IPS-11a (cell line): ENCODE measurements around the gene IRX5.

Source experiments
- H3K4me3 ChIP-seq: one replicate; pipeline ENCODE4 v1.5.1; 2013; ENCODE audit warnings: low read depth, low read length, control low read depth

Gene IRX5

DNA sequence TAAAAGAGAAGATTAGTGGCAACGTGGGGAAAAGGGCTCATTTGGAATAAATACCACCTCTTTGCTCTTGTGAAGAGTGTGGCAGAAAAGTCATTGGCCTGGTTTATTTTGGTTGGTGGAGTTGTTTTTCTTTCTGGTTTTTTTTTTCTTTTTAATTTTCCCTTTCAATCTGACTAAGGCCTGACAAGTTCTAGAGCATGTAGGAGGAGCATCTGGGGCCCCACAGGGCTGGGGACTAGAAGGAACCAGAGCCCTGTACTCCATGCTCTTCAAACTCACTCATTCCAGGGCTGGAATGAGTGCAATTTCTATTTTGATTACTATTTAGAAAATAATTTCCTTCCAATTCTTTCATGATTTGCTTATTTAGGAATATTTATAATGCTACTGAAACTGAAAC, 13.3 kb downstream of the IRX5 start:
- H3K4me3 ChIP-seq, result no peak overlapping the region

DNA sequence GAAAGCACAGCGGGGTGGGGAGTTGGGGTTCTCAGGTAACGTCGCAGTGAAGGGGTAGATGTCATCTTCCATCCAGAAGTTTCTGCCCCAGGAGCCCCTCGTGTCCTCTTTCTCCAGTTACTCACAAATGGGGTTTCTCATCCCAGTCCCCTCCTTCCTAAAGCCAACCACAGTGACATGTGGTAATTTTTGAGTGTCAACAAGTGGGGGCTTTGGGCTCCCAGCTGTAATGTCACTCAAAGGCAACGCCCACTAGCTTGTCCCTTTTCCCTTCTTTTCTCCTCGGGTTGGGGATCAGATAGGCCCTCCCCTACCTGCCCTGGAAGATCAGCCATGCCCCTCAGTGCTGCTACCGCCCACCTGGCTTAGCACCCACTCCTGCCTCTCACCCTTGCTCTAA, 14.4 kb downstream of the IRX5 start:
- no peak overlapping the region for H3K4me3 ChIP-seq

DNA sequence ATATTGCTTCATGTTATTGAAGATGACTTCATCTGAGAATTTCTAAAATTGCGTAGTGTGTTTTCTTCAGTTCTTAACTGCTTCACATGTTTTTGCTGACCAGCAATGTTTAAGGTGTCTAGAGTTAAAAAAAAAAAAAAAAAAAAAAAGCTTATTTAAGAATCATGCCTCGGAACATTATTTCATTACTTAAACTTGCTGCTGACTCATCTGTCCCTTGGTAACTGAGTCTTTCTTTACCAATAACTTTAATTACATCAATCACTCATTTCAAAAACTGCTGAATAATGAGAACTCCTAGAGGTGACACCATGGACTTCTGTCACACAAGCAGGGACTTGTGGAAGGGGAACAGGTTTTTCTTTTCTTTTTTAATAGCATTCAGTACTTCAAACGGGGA, 16.2 kb downstream of the IRX5 start:
- H3K4me3 ChIP-seq, result no peak overlapping the region

DNA sequence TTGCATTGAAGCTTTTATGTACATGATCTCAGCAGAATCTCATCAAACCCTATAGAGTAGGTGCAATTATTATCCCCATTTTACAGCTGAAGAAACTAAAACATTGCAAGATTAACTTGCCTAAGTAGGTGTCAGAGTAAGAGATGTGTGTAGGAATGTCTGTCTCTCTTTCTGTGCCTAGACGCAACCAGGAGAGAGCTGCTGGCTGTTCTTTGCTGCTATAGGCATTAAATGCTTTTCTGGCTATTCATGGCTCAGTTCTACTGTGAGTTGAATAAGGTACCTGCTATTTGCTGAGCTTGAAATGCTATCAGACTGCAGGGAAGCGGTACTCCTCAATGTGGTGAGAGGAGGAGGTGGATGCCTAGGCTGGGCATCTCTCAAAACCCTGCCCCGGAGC, 17.0 kb downstream of the IRX5 start:
- H3K4me3 ChIP-seq, result no peak overlapping the region

DNA sequence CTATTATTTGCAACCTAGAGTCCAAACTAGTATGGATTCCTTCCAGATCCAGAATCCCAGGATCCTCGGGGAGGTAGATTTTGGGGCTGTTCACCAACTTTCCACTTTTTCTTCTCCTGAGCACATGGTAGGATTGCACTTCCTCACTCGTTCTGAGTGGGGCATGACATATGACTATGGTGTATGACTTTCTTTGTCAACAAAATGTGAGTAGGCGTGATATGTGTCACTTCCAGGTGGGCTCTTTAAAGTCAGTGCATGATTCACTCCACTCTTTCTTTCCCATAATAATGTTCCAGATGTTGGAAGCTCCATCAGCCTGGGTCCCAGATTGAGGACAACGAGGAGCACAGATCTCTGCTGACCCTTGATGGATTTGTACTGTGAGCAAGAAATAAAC, 21.5 kb downstream of the IRX5 start:
- no peak overlapping the region for H3K4me3 ChIP-seq

DNA sequence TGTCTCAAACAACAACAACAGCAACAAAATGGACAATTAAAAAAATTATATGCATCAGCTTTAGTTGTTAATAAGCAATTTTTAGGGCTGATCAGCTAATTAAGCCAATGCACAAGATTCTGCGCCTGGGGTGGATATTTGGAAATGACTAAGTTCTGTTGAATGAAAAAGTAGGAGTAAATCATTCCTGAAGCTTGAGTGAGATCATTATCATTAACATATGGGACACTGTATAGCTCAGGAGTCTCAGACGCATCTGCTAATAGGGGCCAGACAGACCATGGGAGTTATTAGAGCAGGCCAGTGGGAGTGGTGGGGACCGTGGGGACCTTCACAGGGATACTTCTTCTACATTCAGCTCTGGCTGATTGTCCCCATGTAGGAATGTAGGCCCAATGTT, 22.8 kb downstream of the IRX5 start:
- H3K4me3 ChIP-seq, result no peak overlapping the region

DNA sequence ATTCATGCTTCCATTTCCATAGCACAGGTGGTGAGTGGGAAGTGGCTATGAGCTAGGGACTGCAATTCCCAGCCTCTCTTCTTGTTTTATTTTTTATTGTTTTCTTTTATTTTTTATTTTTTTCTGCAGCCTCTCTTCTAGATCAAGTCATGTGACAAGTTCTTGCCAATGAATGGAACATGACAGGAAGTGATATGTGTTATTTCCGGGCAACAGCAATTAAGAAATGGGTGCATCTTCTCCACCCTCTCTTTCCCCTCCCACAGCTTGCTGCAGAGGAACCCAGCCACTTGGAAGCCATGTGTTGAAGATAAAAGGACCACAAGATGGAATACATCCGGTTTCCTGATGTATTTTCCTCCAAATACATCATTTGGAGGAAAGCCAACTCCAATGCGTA, 23.6 kb downstream of the IRX5 start:
- no peak overlapping the region for H3K4me3 ChIP-seq

DNA sequence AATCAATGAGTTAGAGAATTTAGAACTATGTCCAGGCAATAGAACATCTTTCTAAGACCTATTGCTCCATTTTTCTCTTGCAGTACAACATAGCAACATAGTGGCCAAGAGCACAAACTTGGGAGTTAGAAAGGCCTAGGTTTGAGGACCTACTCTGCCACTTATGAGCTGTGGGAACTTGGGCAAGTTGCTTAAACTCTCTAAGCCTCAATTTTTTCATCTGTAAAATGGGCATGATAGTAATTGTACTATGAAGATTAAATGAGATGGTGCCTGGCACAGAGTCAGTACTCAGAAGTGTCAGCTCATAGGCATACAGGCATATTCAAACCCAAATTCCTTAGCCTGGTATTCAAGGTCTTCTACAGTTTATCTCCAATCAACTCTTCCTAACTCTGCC, 25.1 kb downstream of the IRX5 start:
- H3K4me3 ChIP-seq, result no peak overlapping the region

DNA sequence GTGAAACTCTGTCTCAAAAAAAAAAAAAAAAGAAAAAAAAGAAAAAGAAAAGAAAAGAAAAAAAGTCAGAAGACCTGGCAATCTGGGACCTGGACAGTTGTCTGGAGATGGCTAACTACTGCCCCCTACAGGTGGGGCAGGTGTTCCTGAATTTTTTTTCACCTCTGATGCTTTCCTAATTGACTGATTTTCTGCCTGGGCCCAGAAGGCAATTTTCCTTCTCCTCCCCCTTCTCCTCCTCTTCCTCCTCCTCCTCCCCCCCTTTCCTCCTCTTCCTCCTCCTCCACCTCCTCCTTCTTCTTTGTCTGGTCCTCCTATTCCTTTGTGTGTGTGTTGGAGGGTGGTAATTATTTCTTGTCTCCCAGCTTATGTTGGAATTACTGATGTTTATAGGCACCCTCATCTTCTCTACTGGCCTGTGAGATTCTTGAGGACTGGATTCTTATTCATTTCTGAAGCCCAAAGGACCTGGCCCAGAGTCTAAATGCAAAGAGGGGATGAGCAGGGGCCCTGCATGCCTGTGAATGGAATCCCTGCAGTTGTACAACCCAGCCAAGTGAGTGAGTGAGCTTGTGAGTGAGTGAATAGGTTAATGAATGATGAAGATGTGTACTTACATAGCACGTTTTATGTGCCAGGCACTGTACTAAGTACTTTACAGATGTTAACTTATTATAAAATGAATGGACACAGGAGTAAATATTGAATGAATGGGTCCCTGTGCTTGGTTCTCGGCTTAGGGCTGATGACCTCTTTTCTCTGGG, 26.9 kb downstream of the IRX5 start:
- no peak overlapping the region for H3K4me3 ChIP-seq

DNA sequence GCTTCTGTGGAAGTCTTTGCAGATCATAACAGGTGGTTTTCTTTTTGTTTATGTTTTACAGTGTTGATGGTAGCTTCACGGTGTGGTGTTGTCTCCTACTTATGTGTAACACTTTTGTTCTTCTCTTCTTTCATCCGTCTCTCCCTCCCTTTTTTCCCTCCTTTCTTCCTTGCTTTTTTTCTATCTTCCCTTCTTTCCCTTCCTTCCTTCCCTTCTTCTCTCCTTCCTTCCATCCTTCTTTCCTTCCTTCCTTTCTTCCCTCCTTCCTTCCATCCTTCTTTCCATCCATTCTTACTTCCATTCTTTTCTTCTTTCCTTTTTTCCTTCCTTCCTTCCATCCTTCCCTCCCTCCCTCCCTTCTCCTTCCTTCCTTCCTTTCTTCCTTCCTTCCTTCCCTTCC, 31.4 kb downstream of the IRX5 start:
- H3K4me3 ChIP-seq, result no peak overlapping the region

DNA sequence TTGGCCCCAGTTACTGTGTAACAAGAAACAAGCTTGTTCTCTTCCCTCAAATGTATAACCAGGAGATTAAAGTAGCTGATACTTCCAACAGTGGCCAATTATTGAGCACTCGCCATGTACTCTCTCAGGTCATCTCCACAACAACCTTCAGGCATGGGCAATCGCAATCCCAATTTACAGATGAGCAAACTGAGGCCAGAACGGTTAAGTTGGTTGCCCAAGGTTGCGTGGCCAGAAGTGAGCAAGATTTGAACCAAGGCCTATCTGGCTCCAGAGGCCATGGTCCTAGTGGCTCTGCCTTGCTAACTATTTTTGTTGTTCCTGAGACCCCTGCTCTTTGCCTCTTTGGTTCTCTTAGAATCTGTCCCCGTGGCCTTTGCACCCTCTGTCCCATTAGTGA, 33.6 kb downstream of the IRX5 start:
- H3K4me3 ChIP-seq, result no peak overlapping the region

DNA sequence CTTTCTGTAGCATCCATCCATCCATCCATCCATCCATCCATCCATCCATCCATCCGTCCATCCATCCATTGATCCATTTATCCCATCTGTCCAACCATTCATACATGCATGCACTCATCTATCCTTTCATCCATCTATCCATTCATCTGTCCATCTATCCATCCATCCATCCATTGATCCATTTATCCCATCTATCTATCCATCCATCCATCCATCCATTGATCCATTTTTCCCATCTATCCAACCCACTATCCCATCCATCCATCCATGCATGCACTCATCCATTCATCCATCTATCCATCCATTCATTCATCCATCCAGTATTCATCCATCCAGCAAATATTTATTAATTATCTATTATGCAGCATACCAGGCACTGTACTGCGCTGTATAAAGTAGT, 34.8 kb downstream of the IRX5 start:
- H3K4me3 ChIP-seq, result no peak overlapping the region

DNA sequence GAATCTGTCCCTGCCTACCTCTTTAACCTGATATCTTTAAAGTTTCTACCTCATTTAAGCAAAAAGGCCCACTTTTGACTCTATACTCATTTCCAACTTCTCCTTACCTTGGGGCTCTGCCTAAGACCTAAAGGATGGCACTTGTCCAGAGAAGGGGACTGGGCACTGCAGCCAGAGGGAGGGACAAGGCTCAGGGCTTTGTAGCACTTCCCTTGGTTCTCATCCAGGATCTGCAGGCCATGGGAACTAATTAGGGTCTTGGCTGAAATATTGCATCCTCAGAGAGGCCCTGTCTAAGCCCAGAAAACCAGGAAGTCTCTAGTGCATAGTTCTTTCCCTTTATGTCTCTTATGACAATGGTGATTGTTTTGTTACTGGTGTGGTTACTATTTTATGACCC, 37.3 kb downstream of the IRX5 start:
- H3K4me3 ChIP-seq, result no peak overlapping the region

DNA sequence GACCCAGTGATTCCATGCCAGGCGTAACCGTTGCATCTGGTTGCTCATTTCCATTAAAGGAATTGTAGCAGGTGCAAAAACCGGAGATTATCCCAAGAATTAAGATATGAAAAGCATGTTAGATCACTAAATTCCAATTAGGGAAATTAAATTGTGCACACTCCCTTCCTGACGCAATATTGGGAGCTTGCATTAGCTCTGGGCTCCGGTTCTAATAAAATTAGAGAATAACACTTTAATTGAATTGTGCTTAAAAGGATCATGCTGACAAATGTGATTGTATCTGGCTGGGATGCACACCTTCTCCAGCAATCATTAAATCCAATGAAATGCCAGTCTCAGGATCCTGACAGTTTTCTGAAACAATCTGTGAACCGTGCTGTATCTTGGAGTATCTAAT, 38.1 kb downstream of the IRX5 start:
- no peak overlapping the region for H3K4me3 ChIP-seq

DNA sequence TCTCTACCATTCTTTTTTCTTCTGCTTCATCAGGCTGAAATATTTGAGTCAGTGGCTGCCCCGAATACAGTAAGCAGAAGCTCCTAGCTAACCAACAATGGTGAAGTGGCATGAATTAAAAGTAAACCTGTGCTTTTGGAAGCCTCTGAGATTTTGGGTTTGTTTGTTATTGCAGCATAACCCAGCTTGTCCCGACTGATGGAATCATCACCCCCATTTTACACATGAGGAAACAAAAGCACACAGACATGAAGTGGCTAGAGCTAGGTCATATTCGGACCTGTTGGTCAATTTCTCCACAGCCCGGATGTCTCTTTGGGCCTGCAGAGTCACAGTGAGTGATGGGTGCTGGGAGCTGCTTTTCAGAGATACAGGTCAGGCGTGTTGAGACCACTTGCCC, 39.4 kb downstream of the IRX5 start:
- H3K4me3 ChIP-seq, result no peak overlapping the region

DNA sequence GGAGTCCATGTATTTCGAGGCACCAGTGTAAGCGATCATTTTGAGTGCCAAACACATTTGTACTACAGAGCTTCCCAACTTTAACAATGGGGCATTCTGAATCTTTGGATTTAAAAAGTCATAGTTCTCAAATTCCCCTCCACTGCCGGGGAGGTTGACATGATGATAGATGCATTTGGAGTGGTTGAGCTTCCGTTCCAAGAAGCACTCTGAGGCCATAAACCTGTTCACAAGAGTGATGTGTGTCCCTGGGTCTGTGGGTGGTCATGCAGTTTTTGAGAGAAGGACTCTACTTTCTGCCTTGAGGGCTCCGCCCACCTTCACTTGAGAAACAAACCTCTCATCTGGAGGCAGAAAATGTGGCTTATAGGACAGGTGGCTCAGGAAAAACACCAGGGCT, 43.7 kb downstream of the IRX5 start:
- no peak overlapping the region for H3K4me3 ChIP-seq

DNA sequence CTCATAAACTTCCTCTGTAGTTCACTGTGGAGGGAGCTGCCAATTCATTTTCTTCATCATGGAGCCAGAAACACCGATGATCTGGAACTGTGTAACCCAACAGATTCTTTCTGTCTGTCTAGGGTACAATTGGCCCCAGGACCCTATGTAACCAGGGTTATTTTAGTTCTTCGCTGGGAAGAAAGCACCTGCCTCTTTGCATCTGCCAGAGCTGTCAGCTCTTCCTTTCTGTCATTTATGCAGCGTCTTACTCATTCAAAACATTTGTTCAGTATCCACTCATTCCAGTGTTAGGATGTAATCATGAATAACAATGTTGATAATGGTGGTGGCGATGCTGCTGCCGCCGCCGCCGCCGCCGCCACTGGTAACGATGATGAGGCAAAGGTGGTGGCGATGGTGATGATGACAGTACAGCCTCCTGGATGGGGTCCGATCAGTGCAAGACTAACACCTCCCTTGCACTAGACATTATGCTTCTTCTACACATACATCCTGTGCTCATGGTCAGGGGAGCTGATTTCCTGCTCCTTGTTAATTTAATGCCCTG, 46.1 kb downstream of the IRX5 start:
- no peak overlapping the region for H3K4me3 ChIP-seq

DNA sequence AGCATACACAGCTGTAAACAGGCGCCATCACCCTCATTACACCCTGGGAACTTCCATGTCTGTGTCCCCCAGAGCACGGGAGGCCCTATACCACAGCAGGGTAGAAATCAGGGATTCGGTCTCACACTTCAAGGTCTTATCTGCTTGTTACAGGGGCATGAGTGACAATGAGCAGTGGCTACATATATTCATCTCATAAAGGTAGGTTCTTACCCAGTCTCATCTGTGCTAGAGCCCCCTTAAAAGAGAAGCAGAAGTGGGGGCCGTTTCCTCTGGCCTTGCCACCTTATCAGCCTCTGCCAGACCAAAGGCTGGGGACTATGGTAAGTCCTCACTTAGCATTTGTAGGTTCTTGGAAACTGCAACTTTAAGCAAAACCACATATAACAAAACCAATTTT, 46.5 kb downstream of the IRX5 start:
- H3K4me3 ChIP-seq, result no peak overlapping the region

DNA sequence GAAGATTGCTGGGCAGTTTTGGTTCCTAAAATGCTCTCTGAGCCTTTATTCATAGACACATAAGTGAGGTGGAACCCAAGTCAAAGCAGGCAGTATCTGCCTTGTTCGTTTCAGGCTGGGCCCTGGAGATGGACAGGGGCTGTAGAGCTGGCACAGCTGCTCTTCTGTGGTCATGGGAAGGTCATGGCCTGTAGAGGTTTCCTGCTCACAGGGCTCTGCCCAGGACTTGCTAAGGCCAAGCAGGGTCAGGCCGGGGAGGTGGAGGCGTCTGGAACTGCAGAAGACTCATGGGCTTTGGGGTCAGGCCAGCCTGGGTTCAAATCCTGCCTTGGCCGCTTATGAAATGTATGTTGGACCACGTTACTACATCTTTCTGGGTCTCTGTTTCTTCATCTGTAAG, 50.2 kb downstream of the IRX5 start:
- H3K4me3 ChIP-seq, result no peak overlapping the region
